ENCODE data around the gene KRT1. TPM values are rescaled to one million over a fixed set of nuclear protein-coding genes. Genes with fewer than 3 reads are reported as not detected.

Gene KRT1
- total RNA-seq, 1 donor from 2014 or later: not detected

DNA sequence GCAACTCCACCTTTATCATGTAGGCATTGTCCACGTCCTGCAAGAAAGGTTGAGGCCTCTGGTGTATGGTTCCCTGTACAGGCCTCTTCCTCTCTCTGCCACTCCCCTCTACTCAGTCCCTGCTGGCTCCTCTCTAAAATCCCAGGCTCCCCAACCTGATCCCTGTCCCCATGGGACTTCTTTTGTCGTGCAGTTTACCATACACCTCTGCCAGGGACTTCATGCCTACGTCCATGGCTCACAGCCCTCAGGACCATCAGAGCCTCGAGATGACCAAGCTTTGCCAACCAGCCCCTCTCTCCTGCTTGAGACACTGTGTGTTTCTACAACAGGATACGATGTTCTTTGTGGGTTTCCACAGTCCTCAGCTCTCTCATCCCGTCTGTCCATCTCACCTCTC lies 31.1 kb downstream of the KRT1 start:
- no peaks in the 10 kb centered on the region for H3K9me3 Mint-ChIP-seq (ENCODE audit: unreplicated experiment)
- peaks cover 14% of the 10 kb centered on the region for H3K4me1 Mint-ChIP-seq (ENCODE audit: unreplicated experiment)
- no peaks in the 10 kb centered on the region for H3K36me3 Mint-ChIP-seq (ENCODE audit: low read depth, unreplicated experiment)
- no peaks in the 10 kb centered on the region for H3K27me3 Mint-ChIP-seq (ENCODE audit: unreplicated experiment)
- TF ChIP-seq, protein P1, sequence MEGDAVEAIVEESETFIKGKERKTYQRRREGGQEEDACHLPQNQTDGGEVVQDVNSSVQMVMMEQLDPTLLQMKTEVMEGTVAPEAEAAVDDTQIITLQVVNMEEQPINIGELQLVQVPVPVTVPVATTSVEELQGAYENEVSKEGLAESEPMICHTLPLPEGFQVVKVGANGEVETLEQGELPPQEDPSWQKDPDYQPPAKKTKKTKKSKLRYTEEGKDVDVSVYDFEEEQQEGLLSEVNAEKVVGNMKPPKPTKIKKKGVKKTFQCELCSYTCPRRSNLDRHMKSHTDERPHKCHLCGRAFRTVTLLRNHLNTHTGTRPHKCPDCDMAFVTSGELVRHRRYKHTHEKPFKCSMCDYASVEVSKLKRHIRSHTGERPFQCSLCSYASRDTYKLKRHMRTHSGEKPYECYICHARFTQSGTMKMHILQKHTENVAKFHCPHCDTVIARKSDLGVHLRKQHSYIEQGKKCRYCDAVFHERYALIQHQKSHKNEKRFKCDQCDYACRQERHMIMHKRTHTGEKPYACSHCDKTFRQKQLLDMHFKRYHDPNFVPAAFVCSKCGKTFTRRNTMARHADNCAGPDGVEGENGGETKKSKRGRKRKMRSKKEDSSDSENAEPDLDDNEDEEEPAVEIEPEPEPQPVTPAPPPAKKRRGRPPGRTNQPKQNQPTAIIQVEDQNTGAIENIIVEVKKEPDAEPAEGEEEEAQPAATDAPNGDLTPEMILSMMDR (IDR thresholded peaks at IDR 0.05; ENCODE audit: unreplicated experiment): no peak
- DNase-seq (ENCODE audit: low spot score): no peak
- H3K4me3 Mint-ChIP-seq (ENCODE audit: unreplicated experiment): no peak overlapping the region
- H3K27ac Mint-ChIP-seq (ENCODE audit: unreplicated experiment): no peak overlapping the region

DNA sequence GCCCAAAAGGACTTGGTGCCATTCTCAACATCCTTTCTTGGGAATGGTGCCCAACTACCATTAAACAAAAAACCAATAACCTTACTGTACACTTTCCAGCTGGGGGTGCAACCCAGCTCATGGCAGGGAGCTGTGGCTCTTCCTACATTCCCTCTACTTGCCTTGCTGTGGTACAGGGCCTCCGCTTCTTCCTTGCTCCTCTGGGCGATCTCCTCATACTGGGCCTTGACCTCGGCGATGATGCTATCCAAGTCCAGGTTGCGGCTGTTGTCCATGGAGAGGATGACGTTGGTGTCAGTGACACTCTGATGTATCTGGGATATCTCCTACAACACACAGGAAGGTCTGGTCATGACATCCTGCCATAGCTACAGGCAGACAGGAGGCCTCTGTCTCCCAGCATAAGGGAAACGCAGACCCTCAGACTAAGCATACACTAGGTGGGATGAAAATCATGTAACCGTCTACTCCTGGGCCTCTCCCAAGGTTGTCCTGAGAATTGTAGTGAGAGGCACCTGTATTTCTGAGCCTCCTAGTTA lies 32.1 kb downstream of the KRT1 start:
- no peak overlapping the region for H3K27ac Mint-ChIP-seq (ENCODE audit: unreplicated experiment)
- TF ChIP-seq, protein P1 (IDR thresholded peaks at IDR 0.05; ENCODE audit: unreplicated experiment): no peak
- no peak overlapping the region for H3K4me3 Mint-ChIP-seq (ENCODE audit: unreplicated experiment)
- DNase-seq (ENCODE audit: low spot score): no peak
- H3K9me3 Mint-ChIP-seq (ENCODE audit: unreplicated experiment): no peaks in the 10 kb centered on the region
- H3K36me3 Mint-ChIP-seq (ENCODE audit: low read depth, unreplicated experiment): no peaks in the 10 kb centered on the region
- H3K4me1 Mint-ChIP-seq (ENCODE audit: unreplicated experiment): peaks cover 14% of the 10 kb centered on the region
- H3K27me3 Mint-ChIP-seq (ENCODE audit: unreplicated experiment): no peaks in the 10 kb centered on the region

DNA sequence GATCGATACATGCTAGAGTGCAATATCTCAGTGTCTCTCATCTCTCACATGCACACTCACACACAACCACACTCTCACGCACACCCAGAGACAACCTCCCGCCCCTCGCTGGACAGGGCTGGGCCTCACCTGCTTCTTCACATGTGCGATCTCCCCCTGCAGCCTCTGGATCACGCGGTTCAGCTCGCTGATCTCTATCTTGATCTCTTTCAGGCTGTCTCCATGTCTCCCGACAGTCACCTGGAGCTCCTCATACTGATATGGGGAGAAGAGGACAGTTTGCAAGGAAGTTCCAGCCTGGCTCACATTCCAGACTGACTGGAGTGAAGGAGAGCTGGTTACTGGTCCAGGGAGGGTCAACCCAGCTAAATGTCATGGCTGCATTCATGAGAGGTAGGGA lies 32.6 kb downstream of the KRT1 start:
- Mint-ChIP-seq H3K27me3 (ENCODE audit: unreplicated experiment) (no peaks in the 10 kb centered on the region), H3K9me3 (ENCODE audit: unreplicated experiment) (no peaks in the 10 kb centered on the region)

DNA sequence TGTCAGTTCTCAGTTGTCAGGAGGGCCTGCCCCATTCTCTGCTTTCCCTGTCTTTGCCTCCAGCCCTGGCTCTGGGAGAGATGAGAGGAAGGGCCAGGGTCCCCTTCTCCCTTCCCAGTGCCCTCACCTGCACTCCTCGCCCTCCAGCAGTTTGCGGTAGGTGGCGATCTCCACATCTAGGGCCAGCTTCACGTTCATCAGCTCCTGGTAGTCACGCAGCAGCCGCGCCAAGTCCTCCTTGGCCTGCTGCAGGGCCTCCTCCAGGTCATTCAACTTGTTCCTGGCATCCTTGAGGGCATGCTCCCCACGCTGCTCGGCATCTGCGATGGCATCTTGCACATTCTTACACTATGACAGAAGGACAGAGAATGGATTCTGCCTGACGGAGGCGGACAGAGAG lies 33.6 kb downstream of the KRT1 start:
- Mint-ChIP-seq H3K36me3 (ENCODE audit: low read depth, unreplicated experiment) (no peaks in the 10 kb centered on the region), H3K4me3 (ENCODE audit: unreplicated experiment) (no peak overlapping the region), H3K27me3 (ENCODE audit: unreplicated experiment) (no peaks in the 10 kb centered on the region), H3K4me1 (ENCODE audit: unreplicated experiment) (peaks cover 14% of the 10 kb centered on the region), H3K27ac (ENCODE audit: unreplicated experiment) (no peak overlapping the region), H3K9me3 (ENCODE audit: unreplicated experiment) (no peaks in the 10 kb centered on the region)
- DNase-seq (ENCODE audit: low spot score): no peak
- TF ChIP-seq, protein P1 (IDR thresholded peaks at IDR 0.05; ENCODE audit: unreplicated experiment): no peak

More for the DNA sequence above, 32.6 kb downstream of the KRT1 start:
- H3K4me3 Mint-ChIP-seq (ENCODE audit: unreplicated experiment): no peak overlapping the region
- no peak overlapping the region for H3K27ac Mint-ChIP-seq (ENCODE audit: unreplicated experiment)
- DNase-seq (ENCODE audit: low spot score): no peak
- peaks cover 14% of the 10 kb centered on the region for H3K4me1 Mint-ChIP-seq (ENCODE audit: unreplicated experiment)
- no peaks in the 10 kb centered on the region for H3K36me3 Mint-ChIP-seq (ENCODE audit: low read depth, unreplicated experiment)
- TF ChIP-seq, protein P1 (IDR thresholded peaks at IDR 0.05; ENCODE audit: unreplicated experiment): no peak

DNA sequence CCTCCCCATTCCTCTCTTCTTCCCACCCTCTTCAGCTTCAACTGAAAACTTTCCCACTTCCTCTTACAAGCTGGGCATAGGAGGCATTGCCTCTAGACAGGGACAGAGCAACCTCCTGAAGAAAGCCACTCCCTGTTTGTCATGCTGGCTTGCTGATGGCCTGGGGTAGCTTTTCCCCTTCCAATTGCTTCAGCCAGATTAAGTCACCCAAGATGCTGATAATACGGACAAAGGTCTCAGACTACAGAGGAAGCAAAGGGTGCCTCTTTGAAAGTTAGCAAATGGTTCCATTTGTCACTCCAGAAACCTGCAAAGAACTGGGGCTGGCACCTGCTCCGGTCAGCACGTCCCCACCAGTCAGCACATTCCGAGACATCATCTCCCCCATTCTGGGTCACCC lies 34.2 kb downstream of the KRT1 start:
- Mint-ChIP-seq H3K9me3 (ENCODE audit: unreplicated experiment) (no peaks in the 10 kb centered on the region), H3K27me3 (ENCODE audit: unreplicated experiment) (no peaks in the 10 kb centered on the region), H3K4me3 (ENCODE audit: unreplicated experiment) (no peak overlapping the region), H3K4me1 (ENCODE audit: unreplicated experiment) (peaks cover 14% of the 10 kb centered on the region), H3K36me3 (ENCODE audit: low read depth, unreplicated experiment) (no peaks in the 10 kb centered on the region), H3K27ac (ENCODE audit: unreplicated experiment) (no peak overlapping the region)
- TF ChIP-seq, protein P1 (IDR thresholded peaks at IDR 0.05; ENCODE audit: unreplicated experiment): no peak
- DNase-seq (ENCODE audit: low spot score): no peak

Data from endothelial cell (in vitro differentiated cells).